ENCODE measurements around the gene ZNF133. TPM values are rescaled to one million over a fixed set of nuclear protein-coding genes. Genes with fewer than 3 reads are reported as not detected.
A peak's percentile ranks its signal among the peaks of the same experiment; 100 is the strongest.

ZNF133 gene
- total RNA-seq, 4 donors from 2014 or later: 10.9 to 18.9 (median 14.6) TPM

- TF ChIP-seq POLR2A (IDR thresholded peaks at IDR 0.05; ENCODE audit: low read depth) (no peak), CTCF (IDR thresholded peaks at IDR 0.05) (no peak), EP300 (IDR thresholded peaks at IDR 0.05) (no peak), POLR2AphosphoS5 (IDR thresholded peaks at IDR 0.05) (no peak)
- no peaks in the 10 kb centered on the region for H3K27me3 ChIP-seq
- 77% methylated on average over 19 of the region's 20 CpGs for WGBS
- no peak overlapping the region for H3K27ac ChIP-seq (replicated peaks in 1 of 4)
- H3K9me3 ChIP-seq: no peaks in the 10 kb centered on the region
- intact Hi-C loops (cut with DNase I): no loop called here
- no peak overlapping the region for H3K4me3 ChIP-seq
- no peaks in the 10 kb centered on the region for H3K4me1 ChIP-seq
- no peak for DNase-seq (ENCODE audit: extremely low spot score)
- no peaks in the 10 kb centered on the region for H3K36me3 ChIP-seq
Observed at GRCh38 chr20:18252597-18253451, 35.5 kb upstream of the ZNF133 start.

GRCh38 chr20:18254615-18255014, 33.7 kb upstream of the ZNF133 start:
- no peak for TF ChIP-seq POLR2AphosphoS5 (IDR thresholded peaks at IDR 0.05)
- TF ChIP-seq CTCF (IDR thresholded peaks at IDR 0.05): no peak
- no peak for TF ChIP-seq EP300 (IDR thresholded peaks at IDR 0.05)
- no peak for TF ChIP-seq POLR2A (IDR thresholded peaks at IDR 0.05; ENCODE audit: low read depth)
- H3K27me3 ChIP-seq: peaks cover 0 to 3% (median 0%) of the 10 kb centered on the region in 4 donors
- H3K4me3 ChIP-seq: no peak overlapping the region
- WGBS: 48% methylated on average over 3 of the region's 3 CpGs
- no peaks in the 10 kb centered on the region for H3K36me3 ChIP-seq
- intact Hi-C loops (cut with DNase I): no loop called here
- no peaks in the 10 kb centered on the region for H3K4me1 ChIP-seq
- H3K9me3 ChIP-seq: no peaks in the 10 kb centered on the region
- peak; percentile 5 for DNase-seq (ENCODE audit: extremely low spot score)
- no peak overlapping the region for H3K27ac ChIP-seq (replicated peaks in 1 of 4)

GRCh38 chr20:18255526-18255925, 32.8 kb upstream of the ZNF133 start:
- Histone ChIP-seq H3K9me3 (no peaks in the 10 kb centered on the region), H3K27ac (replicated peaks in 1 of 4) (no peak overlapping the region), H3K27me3 (peaks cover 0 to 4% (median 0%) of the 10 kb centered on the region in 4 donors), H3K36me3 (no peaks in the 10 kb centered on the region), H3K4me3 (no peak overlapping the region), H3K4me1 (no peaks in the 10 kb centered on the region)
- no peak for TF ChIP-seq EP300 (IDR thresholded peaks at IDR 0.05)
- no peak for TF ChIP-seq POLR2AphosphoS5 (IDR thresholded peaks at IDR 0.05)
- no peak for TF ChIP-seq CTCF (IDR thresholded peaks at IDR 0.05)
- no peak for TF ChIP-seq POLR2A (IDR thresholded peaks at IDR 0.05; ENCODE audit: low read depth)
- 89% methylated on average over 1 of the region's 1 CpG for WGBS
- no peak for DNase-seq (ENCODE audit: extremely low spot score)
- intact Hi-C loops (cut with DNase I): no loop called here

- DNase-seq (ENCODE audit: extremely low spot score): peak; percentile 80
- 67% methylated on average over 4 of the region's 4 CpGs for WGBS
- no peaks in the 10 kb centered on the region for H3K36me3 ChIP-seq
- peaks cover 0 to 4% (median 0%) of the 10 kb centered on the region in 4 donors for H3K27me3 ChIP-seq
- intact Hi-C loops (cut with DNase I): no loop called here
- H3K4me3 ChIP-seq: no peak overlapping the region
- TF ChIP-seq CTCF (IDR thresholded peaks at IDR 0.05) (no peak), EP300 (IDR thresholded peaks at IDR 0.05) (no peak), POLR2A (IDR thresholded peaks at IDR 0.05; ENCODE audit: low read depth) (no peak), POLR2AphosphoS5 (IDR thresholded peaks at IDR 0.05) (no peak)
- H3K4me1 ChIP-seq: no peaks in the 10 kb centered on the region
- no peaks in the 10 kb centered on the region for H3K9me3 ChIP-seq
- H3K27ac ChIP-seq (replicated peaks in 1 of 4): no peak overlapping the region
Observed at GRCh38 chr20:18256440-18257090, 31.8 kb upstream of the ZNF133 start.
